GM12892 (cell line): ENCODE data around the gene NCAPD3.
"Not testable (repeated sequence)": the region's sequence is repeated elsewhere in the genome, so short reads cannot be mapped to it uniquely, and the experiment has no call there.

Source experiments
- DNase-seq: peaks from one replicate; pipeline ENCODE4 v3.0.0; 2011; ENCODE audit not compliant: insufficient read length
- FAIRE-seq: peaks from 2 replicates; lab custom pipeline; 2011; peaks lifted over from hg19 to GRCh38; lab: Jason Lieb, UNC
- POLR2A ChIP-seq: IDR thresholded peaks from 2 replicates; pipeline ENCODE4 v1.6.1; 2011; ENCODE audit warnings: low read depth, low read length, control low read depth
- POLR2AphosphoS5 ChIP-seq: IDR thresholded peaks from 2 replicates; pipeline ENCODE4 v1.6.1; 2011; ENCODE audit warnings: low read depth, low read length, control low read depth
- TAF1 ChIP-seq: IDR thresholded peaks from 2 replicates; pipeline ENCODE4 v1.6.1; 2011; ENCODE audit warnings: low read depth, mild to moderate bottlenecking, control low read depth, low read length, borderline replicate concordance

NCAPD3 gene

GRCh38 chr11:134132808-134133207 lies 91.0 kb downstream of the NCAPD3 start:
- DNase-seq, result no peak
- FAIRE-seq, result no peak
- TF ChIP-seq POLR2AphosphoS5, result no peak
- TF ChIP-seq TAF1, result no peak
- TF ChIP-seq POLR2A, result no peak

GRCh38 chr11:134131628-134132244 lies 92.0 kb downstream of the NCAPD3 start:
- TF ChIP-seq POLR2A, result no peak
- TF ChIP-seq POLR2AphosphoS5, result no peak
- TF ChIP-seq TAF1, result no peak
- no peak for DNase-seq
- no peak for FAIRE-seq

GRCh38 chr11:134126217-134126822 lies 97.4 kb downstream of the NCAPD3 start:
- TF ChIP-seq POLR2A (no peak), TAF1 (no peak), POLR2AphosphoS5 (no peak)
- no peak for DNase-seq
- FAIRE-seq, result no peak

- TF ChIP-seq TAF1 (no peak), POLR2AphosphoS5 (no peak)
- DNase-seq (no peak), FAIRE-seq (no peak)
These were observed 98.3 kb downstream of the NCAPD3 start for GRCh38 chr11:134125507-134125906.

GRCh38 chr11:134124660-134125451 lies 98.9 kb downstream of the NCAPD3 start:
- no peak for DNase-seq
- no peak for FAIRE-seq

GRCh38 chr11:134120921-134121526 lies 102.7 kb downstream of the NCAPD3 start:
- DNase-seq (no peak), FAIRE-seq (no peak)
- TF ChIP-seq POLR2A, result no peak
- TF ChIP-seq POLR2AphosphoS5, result no peak
- no peak for TF ChIP-seq TAF1

More at GRCh38 chr11:134124660-134125451, 98.9 kb downstream of the NCAPD3 start:
- TF ChIP-seq TAF1, result no peak
- no peak for TF ChIP-seq POLR2A
- no peak for TF ChIP-seq POLR2AphosphoS5

GRCh38 chr11:134120143-134120850 lies 103.5 kb downstream of the NCAPD3 start:
- DNase-seq (no peak), FAIRE-seq (no peak)
- TF ChIP-seq POLR2AphosphoS5 (no peak), POLR2A (no peak), TAF1 (no peak)

- FAIRE-seq (no peak), DNase-seq (no peak)
- TF ChIP-seq TAF1 (no peak), POLR2AphosphoS5 (no peak), POLR2A (no peak)
These were observed 104.7 kb downstream of the NCAPD3 start for GRCh38 chr11:134119094-134119493.

GRCh38 chr11:134118006-134118405 lies 105.8 kb downstream of the NCAPD3 start:
- FAIRE-seq, result no peak
- TF ChIP-seq TAF1 (no peak), POLR2AphosphoS5 (no peak), POLR2A (no peak)
- no peak for DNase-seq

- TF ChIP-seq POLR2A (no peak), POLR2AphosphoS5 (no peak), TAF1 (no peak)
- FAIRE-seq (no peak), DNase-seq (no peak)
These were observed 107.6 kb downstream of the NCAPD3 start for GRCh38 chr11:134116210-134116609.

- FAIRE-seq, DNase-seq: not testable (repeated sequence)
These were observed 110.0 kb downstream of the NCAPD3 start for GRCh38 chr11:134113787-134114186.
